Colonic mucosa (tissue), 4 donors: ENCODE data around the gene CD101. TPM values are rescaled to one million over a fixed set of nuclear protein-coding genes. Genes with fewer than 3 reads are reported as not detected.
"Not testable (repeated sequence)": the region's sequence is repeated elsewhere in the genome, so short reads cannot be mapped to it uniquely, and the experiment has no call there.

Experiments used
- DNase-seq: peaks from one replicate; pipeline ENCODE4 v3.0.0-alpha.2; 2020
- H3K27ac ChIP-seq: fragments of 200-600 bp; one replicate; pipeline ENCODE4 v1.8.0; 2021
- H3K27me3 ChIP-seq: fragments of 200-600 bp; one replicate; pipeline ENCODE4 v1.8.0; 2021
- H3K36me3 ChIP-seq: fragments of 200-600 bp; one replicate; pipeline ENCODE4 v1.8.0; 2021
- H3K4me1 ChIP-seq: fragments of 200-600 bp; one replicate; pipeline ENCODE4 v1.8.0; 2021; ENCODE audit warnings: mild to moderate bottlenecking
- H3K4me3 ChIP-seq: fragments of 200-600 bp; one replicate; pipeline ENCODE4 v1.8.0; 2021
- H3K9ac ChIP-seq, 2 donors: one replicate each; pipeline ENCODE4 v1.7.0; 2013; ENCODE audit warnings: control low read depth in 2 of 2, low read depth in 2 of 2, low read length in 2 of 2
- H3K9me3 ChIP-seq: fragments of 200-600 bp; one replicate; pipeline ENCODE4 v1.8.0; 2021
- intact Hi-C: fragments of 100-400 bp; cut with DNase I; formaldehyde crosslinking; loops from one replicate; pipeline ENCODE4 v1.14.1; 2022
- total RNA-seq, 2 donors: library from RNA; stranded (reverse); fragmentation: NEBNext Ultra II Directional in 1 of 2; extraction: Animal tissue kit (Norgen Biotek cat#: 25700) in 1 of 2; gene quantifications; one replicate each; pipeline ENCODE4 v1.2.1, GENCODE V29; 2021
- TF ChIP-seq, protein P1 (sequence below): fragments of 200-600 bp; IDR thresholded peaks from one replicate; pipeline ENCODE4 v1.8.0; 2022; ENCODE audit warnings: antibody characterized with exemption, mild to moderate bottlenecking
- donor health status: healthy.
- donor health status: DM: no; HTN: no; CAD: no.
- donor health status: DM: no; HTN: no; CAD: no.

The CD101 gene
- total RNA-seq, 2 donors from 2014 or later: 1.8 to 1.9 TPM

- no peaks in the 10 kb centered on the region for H3K36me3 ChIP-seq
- no peaks in the 10 kb centered on the region for H3K9me3 ChIP-seq
- no peak for DNase-seq
- no peaks in the 10 kb centered on the region for H3K4me1 ChIP-seq
- intact Hi-C loops: no loop called here
- no peak overlapping the region for H3K27ac ChIP-seq
- H3K4me3 ChIP-seq: no peak overlapping the region
- no peak overlapping the region for H3K9ac ChIP-seq
- TF ChIP-seq, protein P1, sequence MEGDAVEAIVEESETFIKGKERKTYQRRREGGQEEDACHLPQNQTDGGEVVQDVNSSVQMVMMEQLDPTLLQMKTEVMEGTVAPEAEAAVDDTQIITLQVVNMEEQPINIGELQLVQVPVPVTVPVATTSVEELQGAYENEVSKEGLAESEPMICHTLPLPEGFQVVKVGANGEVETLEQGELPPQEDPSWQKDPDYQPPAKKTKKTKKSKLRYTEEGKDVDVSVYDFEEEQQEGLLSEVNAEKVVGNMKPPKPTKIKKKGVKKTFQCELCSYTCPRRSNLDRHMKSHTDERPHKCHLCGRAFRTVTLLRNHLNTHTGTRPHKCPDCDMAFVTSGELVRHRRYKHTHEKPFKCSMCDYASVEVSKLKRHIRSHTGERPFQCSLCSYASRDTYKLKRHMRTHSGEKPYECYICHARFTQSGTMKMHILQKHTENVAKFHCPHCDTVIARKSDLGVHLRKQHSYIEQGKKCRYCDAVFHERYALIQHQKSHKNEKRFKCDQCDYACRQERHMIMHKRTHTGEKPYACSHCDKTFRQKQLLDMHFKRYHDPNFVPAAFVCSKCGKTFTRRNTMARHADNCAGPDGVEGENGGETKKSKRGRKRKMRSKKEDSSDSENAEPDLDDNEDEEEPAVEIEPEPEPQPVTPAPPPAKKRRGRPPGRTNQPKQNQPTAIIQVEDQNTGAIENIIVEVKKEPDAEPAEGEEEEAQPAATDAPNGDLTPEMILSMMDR: no peak
- no peaks in the 10 kb centered on the region for H3K27me3 ChIP-seq
These were observed 32.8 kb upstream of the CD101 start for GRCh38 chr1:116968724-116969123.

DNA sequence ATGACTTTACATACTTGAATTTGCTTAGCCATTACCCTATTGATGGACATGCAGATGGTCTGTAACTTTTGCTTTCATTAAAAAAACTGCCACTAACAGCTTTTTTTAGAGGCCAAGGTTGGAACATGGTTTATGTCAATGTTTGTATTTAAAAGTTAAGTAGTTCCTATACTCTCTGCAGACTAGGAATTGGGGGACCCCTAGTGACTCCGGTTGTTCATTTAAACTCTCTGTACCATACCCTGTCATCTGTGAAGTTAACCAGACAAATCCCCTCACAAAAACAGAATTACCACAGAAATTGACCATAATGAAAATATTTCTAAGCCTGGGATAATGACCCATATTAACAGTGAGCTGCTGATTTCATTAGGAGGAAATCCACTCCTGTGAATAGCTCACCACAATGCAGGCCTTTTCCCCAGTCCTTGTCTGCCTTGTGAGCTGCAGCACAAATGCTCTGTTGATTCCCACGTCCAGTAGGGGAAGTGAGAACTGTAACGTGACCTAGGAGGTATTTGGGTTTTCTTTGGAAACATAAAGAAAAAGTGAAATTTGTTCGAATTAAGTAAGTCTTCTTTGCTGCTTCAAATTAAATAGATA, 30.2 kb upstream of the CD101 start:
- Histone ChIP-seq H3K9me3 (no peaks in the 10 kb centered on the region), H3K36me3 (no peaks in the 10 kb centered on the region), H3K9ac (no peak overlapping the region), H3K27me3 (no peaks in the 10 kb centered on the region), H3K27ac (no peak overlapping the region), H3K4me1 (no peaks in the 10 kb centered on the region), H3K4me3 (no peak overlapping the region)
- TF ChIP-seq, protein P1: no peak
- DNase-seq: no peak
- intact Hi-C loops: no loop called here

DNA sequence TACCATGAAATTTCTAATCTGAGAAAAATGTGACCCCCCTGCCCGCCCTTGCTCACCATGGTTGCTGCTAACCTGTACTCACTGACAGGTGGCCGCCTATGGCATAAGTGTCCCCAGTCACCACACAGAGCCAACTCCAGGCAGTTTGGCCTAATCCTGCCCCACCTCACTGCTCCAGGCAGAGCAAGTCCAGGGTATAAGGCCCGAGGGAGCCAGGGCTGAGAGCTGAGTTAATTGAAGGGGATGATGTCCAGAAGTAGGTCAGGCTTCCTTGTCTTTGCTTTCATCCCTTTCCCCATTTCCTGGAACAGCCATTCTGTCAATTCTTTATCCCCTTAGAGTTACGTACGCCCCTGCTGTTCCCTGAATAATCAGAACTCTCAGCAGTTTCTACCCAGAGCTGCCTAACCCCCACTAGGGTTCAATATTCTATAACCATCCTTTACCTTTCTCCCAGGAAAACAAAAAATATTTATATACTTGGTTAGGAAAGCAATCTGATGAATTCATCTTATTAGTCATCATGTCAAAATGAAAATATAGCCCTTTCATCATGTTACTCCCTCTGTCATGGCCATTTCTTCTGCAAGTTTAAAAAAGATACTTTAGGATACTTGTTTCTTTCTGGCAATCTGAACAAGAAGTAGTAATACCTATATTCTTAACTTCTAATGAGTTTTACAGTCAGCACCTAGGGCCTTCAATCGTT, 29.4 kb upstream of the CD101 start:
- Histone ChIP-seq H3K9me3 (no peaks in the 10 kb centered on the region), H3K4me1 (no peaks in the 10 kb centered on the region), H3K27me3 (no peaks in the 10 kb centered on the region), H3K27ac (no peak overlapping the region), H3K4me3 (no peak overlapping the region), H3K9ac (no peak overlapping the region), H3K36me3 (no peaks in the 10 kb centered on the region)
- TF ChIP-seq, protein P1: no peak
- intact Hi-C loops: no loop called here
- DNase-seq: no peak

GRCh38 chr1:116972674-116973030, 28.9 kb upstream of the CD101 start:
- no peaks in the 10 kb centered on the region for H3K9me3 ChIP-seq
- no peak overlapping the region for H3K9ac ChIP-seq
- no peak for DNase-seq
- no peak overlapping the region for H3K27ac ChIP-seq
- H3K27me3 ChIP-seq: no peaks in the 10 kb centered on the region
- H3K36me3 ChIP-seq: no peaks in the 10 kb centered on the region
- intact Hi-C loops: no loop called here
- no peak overlapping the region for H3K4me3 ChIP-seq
- TF ChIP-seq, protein P1: no peak
- H3K4me1 ChIP-seq: no peaks in the 10 kb centered on the region

DNA sequence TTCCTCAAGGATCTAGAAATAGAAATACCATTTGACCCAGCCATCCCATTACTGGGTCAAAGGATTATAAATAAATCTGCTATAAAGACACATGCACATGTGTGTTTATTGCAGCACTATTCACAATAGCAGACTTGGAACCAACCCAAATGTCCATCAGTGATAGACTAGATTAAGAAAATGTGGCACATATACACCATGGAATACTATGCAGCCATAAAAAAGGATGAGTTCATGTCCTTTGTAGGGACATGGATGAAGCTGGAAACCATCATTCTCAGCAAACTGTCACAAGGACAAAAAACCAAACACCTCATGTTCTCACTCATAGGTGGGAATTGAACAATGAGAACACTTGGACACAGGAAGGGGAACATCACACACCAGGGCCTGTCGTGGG, 21.3 kb upstream of the CD101 start:
- H3K27me3 ChIP-seq: not testable (repeated sequence)

DNA sequence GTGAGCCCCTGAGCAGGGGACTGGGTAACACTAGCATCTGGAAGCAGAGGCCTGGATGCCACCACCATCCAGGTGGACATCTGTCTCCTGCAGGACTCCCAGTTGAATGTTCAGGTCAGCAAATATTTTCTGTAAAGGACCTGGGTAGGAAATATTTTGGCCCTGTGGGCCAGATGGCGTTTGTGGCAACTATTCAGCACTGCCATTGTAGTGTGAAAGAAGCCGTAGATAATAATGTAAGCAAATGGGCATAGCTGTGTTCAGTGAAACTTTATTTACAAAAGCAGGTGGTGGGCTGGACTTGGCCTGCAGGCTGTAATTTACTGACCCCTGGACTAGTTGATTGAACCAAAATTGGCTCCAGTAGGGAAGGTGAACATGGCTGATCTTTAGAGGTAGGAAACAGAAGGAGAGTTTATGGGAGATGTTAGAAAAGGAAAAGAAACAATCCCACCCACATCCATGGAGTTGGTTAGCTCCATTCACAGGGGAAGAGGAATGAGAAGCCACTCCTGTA, 20.0 kb upstream of the CD101 start:
- no peaks in the 10 kb centered on the region for H3K36me3 ChIP-seq
- intact Hi-C loops: loop anchor here (10.0 kb wide), 2 partner anchors 67 to 73 kb away; no protein-coding TSS in a partner anchor
- H3K9ac ChIP-seq: no peak overlapping the region
- peaks cover 7% of the 10 kb centered on the region for H3K4me1 ChIP-seq
- TF ChIP-seq, protein P1: no peak
- no peak for DNase-seq
- H3K27ac ChIP-seq: no peak overlapping the region
- no peaks in the 10 kb centered on the region for H3K9me3 ChIP-seq
- H3K4me3 ChIP-seq: no peak overlapping the region
- no peaks in the 10 kb centered on the region for H3K27me3 ChIP-seq

More for the DNA sequence above, 21.3 kb upstream of the CD101 start:
- H3K4me3 ChIP-seq, H3K27ac ChIP-seq, H3K36me3 ChIP-seq, DNase-seq, H3K9ac ChIP-seq, H3K4me1 ChIP-seq, H3K9me3 ChIP-seq: not testable (repeated sequence)
- intact Hi-C loops: loop anchor here (10.0 kb wide), 2 partner anchors 66 to 74 kb away; no protein-coding TSS in a partner anchor
